NCI-H1048 (cell line): ENCODE data around the gene S1PR5.

Experiments
- DNase-seq: peaks from one replicate; lab custom pipeline; 2025; lab: John Stamatoyannopoulos, UW

The S1PR5 gene

DNA sequence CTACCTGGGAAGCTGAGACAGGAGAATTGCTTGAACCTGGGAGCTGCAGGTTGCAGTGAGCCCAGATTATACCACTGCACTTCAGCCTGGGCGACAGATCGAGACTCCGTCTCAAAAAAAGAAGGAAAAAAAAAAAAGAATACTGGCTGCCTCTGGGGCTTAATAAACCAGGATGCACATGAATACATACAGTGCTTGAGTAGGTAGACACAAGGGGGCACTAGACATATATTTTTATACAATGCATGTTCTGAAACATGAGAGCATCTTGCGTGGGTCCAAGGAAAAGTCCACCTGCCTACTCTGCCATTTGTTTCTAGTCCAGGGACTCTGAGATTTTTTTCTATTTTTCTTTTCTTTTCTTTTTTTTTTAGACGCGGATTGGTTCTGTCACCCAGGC is 45.3 kb downstream of the S1PR5 start:
- DNase-seq: no peak

DNA sequence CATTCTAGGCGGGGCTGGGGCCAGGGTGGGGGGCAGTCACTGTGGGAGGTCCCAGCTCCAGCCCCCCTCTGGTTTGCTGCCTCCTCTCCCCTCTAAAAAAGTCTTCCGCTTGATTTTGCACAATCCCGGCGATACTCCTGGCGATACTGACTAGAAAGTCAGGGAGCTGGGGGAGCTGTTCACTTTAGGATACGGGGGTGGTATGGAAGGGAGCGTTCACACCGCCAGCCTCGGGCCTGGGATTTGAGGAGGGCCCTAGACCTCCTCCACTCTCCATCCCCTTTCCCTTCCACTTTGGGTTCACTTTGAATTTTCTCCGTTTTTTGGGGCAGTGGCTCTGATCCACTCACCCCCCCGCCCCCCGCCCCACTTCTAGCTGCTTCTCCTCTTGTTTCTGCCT is 49.1 kb downstream of the S1PR5 start:
- no peak for DNase-seq

DNA sequence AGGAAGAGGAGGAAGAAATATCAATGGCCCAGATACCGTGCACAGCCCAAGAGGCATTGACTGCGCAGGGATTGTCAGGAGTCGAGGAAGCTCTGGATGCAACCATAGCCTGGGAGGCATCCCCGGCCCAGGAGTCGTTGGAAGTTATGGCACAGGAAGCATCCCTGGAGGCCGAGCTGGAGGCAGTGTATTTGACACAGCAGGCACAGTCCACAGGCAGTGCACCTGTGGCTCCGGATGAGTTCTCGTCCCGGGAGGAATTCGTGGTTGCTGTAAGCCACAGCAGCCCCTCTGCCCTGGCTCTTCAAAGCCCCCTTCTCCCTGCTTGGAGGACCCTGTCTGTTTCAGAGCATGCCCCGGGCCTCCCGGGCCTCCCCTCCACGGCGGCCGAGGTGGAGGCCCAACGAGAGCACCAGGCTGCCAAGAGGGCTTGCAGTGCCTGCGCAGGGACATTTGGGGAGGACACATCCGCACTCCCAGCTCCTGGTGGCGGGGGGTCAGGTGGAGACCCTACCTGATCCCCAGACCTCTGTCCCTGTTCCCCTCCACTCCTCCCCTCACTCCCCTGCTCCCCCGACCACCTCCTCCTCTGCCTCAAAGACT is 50.0 kb downstream of the S1PR5 start:
- no peak for DNase-seq

DNA sequence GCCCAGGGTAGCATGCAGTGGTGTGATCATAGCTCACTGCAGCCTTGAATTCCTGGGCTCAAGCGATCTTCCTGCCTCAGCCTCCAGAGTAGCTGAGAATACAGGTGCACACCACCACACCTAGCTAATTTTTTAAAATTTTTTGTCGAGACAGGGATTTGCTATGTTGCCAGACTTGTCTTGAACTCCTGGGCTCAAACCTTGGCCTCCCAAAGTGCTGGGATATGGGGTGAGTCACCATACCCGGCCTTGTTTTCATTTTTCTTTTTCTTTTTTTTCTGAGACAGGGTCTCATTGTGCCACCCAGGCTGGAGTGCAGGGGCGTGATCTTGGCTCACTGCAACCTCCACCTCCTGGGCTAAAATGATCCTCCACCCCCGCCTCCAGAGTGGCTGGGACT is 52.8 kb downstream of the S1PR5 start:
- DNase-seq: no peak
